A549 (cell line): Measurements from ENCODE around the gene DYNC1H1. TPM values are rescaled to one million over a fixed set of nuclear protein-coding genes. Genes with fewer than 3 reads are reported as not detected.

Experiments used
- ATAC-seq, 2 experiments: fragments of 200-7000 bp in 1 of 2; fragments of >200 bp in 1 of 2; cut with Nextera tagmentation in 1 of 2; cut with Tn5 transposase in 1 of 2; 3 replicates each; pipeline versions ENCODE4 v1.8.0 to v1.9.1; 2018 to 2020; ENCODE audit warnings: mild to moderate bottlenecking in 1 of 2, moderate library complexity in 1 of 2
- CTCF ChIA-PET: fragments of 300-600 bp; sonication (Branson Sonifier 250); formaldehyde crosslinking; extraction: SDS; loops from one replicate; lab custom pipeline; 2021; ENCODE audit warnings: antibody characterized with exemption, inconsistent platforms; lab: Yijun Ruan, JAX
- POLR2A ChIA-PET: fragments of 350-600 bp; formaldehyde crosslinking; extraction: SDS; loops from one replicate; lab custom pipeline; 2021; ENCODE audit warnings: antibody characterized with exemption, inconsistent platforms; lab: Yijun Ruan, JAX
- DNase-seq, 2 experiments: peaks; one replicate each; pipeline versions ENCODE4 v3.0.0 to v3.0.0-alpha.2; 2011 to 2016; ENCODE audit warnings: low read depth in 1 of 2, low spot score in 1 of 2
- FAIRE-seq: peaks from 2 replicates; lab custom pipeline; 2011; peaks lifted over from hg19 to GRCh38; lab: Jason Lieb, UNC
- H3K27ac ChIP-seq, 2 experiments: fragments of >200 bp; sonication (Bioruptor Twin); formaldehyde crosslinking; 3 replicates each; pipeline ENCODE4 v1.5.1; 2016 to 2017
- H3K4me1 ChIP-seq: fragments of >200 bp; sonication (Bioruptor Twin); formaldehyde crosslinking; 3 replicates; pipeline ENCODE4 v1.6.1; 2016
- H3K4me2 ChIP-seq: fragments of >200 bp; sonication (Bioruptor Twin); formaldehyde crosslinking; 3 replicates; pipeline ENCODE4 v1.6.1; 2016
- H3K4me3 ChIP-seq: fragments of >200 bp; sonication (Bioruptor Twin); formaldehyde crosslinking; 3 replicates; pipeline ENCODE4 v1.5.1; 2016
- H3K9me3 ChIP-seq: fragments of >200 bp; sonication (Bioruptor Twin); formaldehyde crosslinking; 3 replicates; pipeline ENCODE4 v1.6.1; 2016
- BHLHE40 ChIP-seq: IDR thresholded peaks from 2 replicates; pipeline ENCODE4 v1.6.1; 2012; ENCODE audit warnings: low read depth, low read length, inconsistent platforms
- CHD4 ChIP-seq: fragments of 200-600 bp; sonication (generic); IDR thresholded peaks from 2 replicates; pipeline ENCODE4 v1.6.1; 2016; ENCODE audit warnings: antibody characterized with exemption, mild to moderate bottlenecking, borderline replicate concordance
- EHMT2 ChIP-seq: fragments of 200-600 bp; sonication (generic); IDR thresholded peaks from 2 replicates; pipeline ENCODE4 v1.6.1; 2016; ENCODE audit warnings: antibody characterized with exemption, low read depth, mild to moderate bottlenecking, moderate library complexity
- ESRRA ChIP-seq: fragments of 150-350 bp; IDR thresholded peaks from 2 replicates; pipeline ENCODE4 v1.6.1; 2014; ENCODE audit warnings: mild to moderate bottlenecking, low read length, borderline replicate concordance
- FOSL2 ChIP-seq, 2 experiments: fragments of 450-650 bp in 1 of 2; fragments of >200 bp in 1 of 2; sonication (Bioruptor Twin) in 1 of 2; formaldehyde crosslinking; IDR thresholded peaks; 2 replicates each; pipeline versions ENCODE4 v1.5.0 to v1.6.1; 2016 to 2020; ENCODE audit warnings: mild to moderate bottlenecking in 1 of 2, moderate library complexity in 1 of 2
- HES2 ChIP-seq: fragments of >200 bp; sonication (Bioruptor Twin); formaldehyde crosslinking; IDR thresholded peaks from 2 replicates; pipeline ENCODE4 v1.6.1; 2016
- HEYL ChIP-seq: fragments of 250-450 bp; sonication (Bioruptor Pico); IDR thresholded peaks from 2 replicates; pipeline ENCODE4 v1.8.0; 2021; ENCODE audit warnings: mild to moderate bottlenecking, moderate library complexity
- HOXA7 ChIP-seq: fragments of 250-450 bp; sonication (Bioruptor Pico); IDR thresholded peaks from 2 replicates; pipeline ENCODE4 v1.5.0; 2020; ENCODE audit warnings: mild to moderate bottlenecking, moderate library complexity
- JUNB ChIP-seq: fragments of >200 bp; sonication (Bioruptor Twin); formaldehyde crosslinking; IDR thresholded peaks from 2 replicates; pipeline ENCODE4 v1.6.1; 2016
- KDM1A ChIP-seq: fragments of 200-600 bp; sonication (generic); IDR thresholded peaks from 2 replicates; pipeline ENCODE4 v1.6.1; 2016; ENCODE audit warnings: low read depth, mild to moderate bottlenecking
- MAFK ChIP-seq: fragments of 450-650 bp; IDR thresholded peaks from 2 replicates; pipeline ENCODE4 v1.6.1; 2014; ENCODE audit not compliant: partially characterized antibody
- NFE2L2 ChIP-seq: fragments of 150-350 bp; conservative IDR thresholded peaks from 2 replicates; pipeline ENCODE4 v1.6.1; 2014; ENCODE audit warnings: low read length
- NPAS2 ChIP-seq: fragments of 250-450 bp; sonication (Bioruptor Pico); IDR thresholded peaks from 2 replicates; pipeline ENCODE4 v1.8.0; 2022; ENCODE audit warnings: mild to moderate bottlenecking, moderate library complexity, borderline replicate concordance
- POLR2AphosphoS2 ChIP-seq: conservative IDR thresholded peaks from 2 replicates; pipeline ENCODE4 v1.6.1; 2012; ENCODE audit warnings: low read length, improper control_type of control experiment, inconsistent platforms
- RAD21 ChIP-seq, 2 experiments: fragments of >200 bp in 1 of 2; sonication (Bioruptor Twin) in 1 of 2; formaldehyde crosslinking in 1 of 2; IDR thresholded peaks in 1 of 2; conservative IDR thresholded peaks in 1 of 2; 2 replicates in 1 of 2; 3 replicates in 1 of 2; pipeline ENCODE4 v1.6.1; 2012 to 2018; ENCODE audit warnings: inconsistent platforms in 1 of 2
- RFX5 ChIP-seq: fragments of 450-650 bp; IDR thresholded peaks from 2 replicates; pipeline ENCODE4 v1.7.1; 2014; ENCODE audit warnings: antibody characterized with exemption, mild to moderate bottlenecking, moderate library complexity
- TP53 ChIP-seq: fragments of 250-450 bp; sonication (Bioruptor Pico); IDR thresholded peaks from 2 replicates; pipeline ENCODE4 v1.5.0; 2021; ENCODE audit warnings: mild to moderate bottlenecking, moderate library complexity
- USF2 ChIP-seq: fragments of 450-650 bp; IDR thresholded peaks from 2 replicates; pipeline ENCODE4 v1.6.1; 2014; ENCODE audit warnings: antibody characterized with exemption
- ZFP36 ChIP-seq: fragments of 450-650 bp; IDR thresholded peaks from 2 replicates; pipeline ENCODE4 v1.6.1; 2014; ENCODE audit warnings: borderline replicate concordance; ENCODE audit not compliant: partially characterized antibody
- WGBS: methylation state at CpG from one replicate; pipeline ENCODE4 v1.1.6; 2017; ENCODE audit errors: missing lambda C conversion rate; 5-methylcytosine and 5-hydroxymethylcytosine counted together
- polyA plus RNA-seq, 4 experiments: library from polyadenylated mRNA; depleted of rRNA in 3 of 4; stranded (reverse); fragments of >200 nt; fragmentation: RNase III in 1 of 4; extraction: RNeasy Plus Mini Kit Qiagen cat#74134 plus additional on column Dnase treatment in 1 of 4; gene quantifications; 2 replicates in 3 of 4; 3 replicates in 1 of 4; pipeline ENCODE4 v1.2.3, GENCODE V29; 2011 to 2017
- TF ChIP-seq, protein P1 (sequence below): fragments of 150-350 bp; IDR thresholded peaks from 2 replicates; pipeline ENCODE4 v1.6.1; 2014; ENCODE audit warnings: low read depth, mild to moderate bottlenecking, low read length

Gene DYNC1H1
- polyA plus RNA-seq, 2 of the 4 experiments (the other 2 are of a cell fraction) = 177 to 187 TPM

DNA sequence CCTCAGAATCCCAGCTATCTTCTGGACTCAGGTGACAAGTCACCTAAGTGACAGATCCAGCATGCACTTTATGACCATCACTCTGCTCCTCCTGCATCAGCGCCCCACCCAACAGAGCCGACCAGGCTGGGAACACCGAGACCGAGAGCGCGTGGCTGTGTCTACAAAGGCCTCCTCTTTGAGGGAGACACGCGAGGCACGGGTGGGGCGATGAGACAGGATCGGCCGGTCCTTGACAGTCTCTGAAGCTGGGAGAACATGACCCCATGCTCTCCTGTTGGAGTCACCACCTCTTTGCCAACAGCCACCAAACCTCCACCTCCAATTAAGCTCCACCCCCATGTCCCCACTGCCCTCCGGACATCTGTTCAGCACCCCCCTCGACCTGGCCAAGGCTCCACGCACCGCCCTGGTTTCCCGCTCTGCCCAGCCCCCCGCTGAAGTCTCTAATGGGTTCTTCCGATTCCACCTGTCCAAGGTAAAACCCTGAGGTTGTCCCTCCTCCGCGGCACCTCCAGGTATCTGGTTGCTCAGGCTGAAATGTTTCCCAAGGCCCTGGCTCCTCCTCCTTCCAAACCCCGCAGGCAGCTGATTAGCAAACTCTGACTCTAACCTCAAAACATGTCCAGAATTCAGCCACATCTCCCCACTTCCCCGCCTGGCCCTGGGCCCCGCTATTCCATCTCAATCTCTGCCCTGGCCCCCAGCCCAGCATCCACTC lies 91.0 kb downstream of the DYNC1H1 start:
- Histone ChIP-seq H3K4me3 (no peak overlapping the region), H3K4me1 (no peaks in the 10 kb centered on the region), H3K9me3 (no peaks in the 10 kb centered on the region), H3K4me2 (no peak overlapping the region), H3K27ac (no peak overlapping the region)
- DNase-seq = no peak
- FAIRE-seq = no peak
- ChIA-PET CTCF (interaction anchor here (0.7 to 2.0 kb wide), 4 partner anchors 9 to 94 kb away, joined by 3 to 7 read pairs (median 5); no protein-coding TSS in a partner anchor), POLR2A (no interaction called here)
- TF ChIP-seq NPAS2 (no peak), POLR2AphosphoS2 (0 out of 2 replicates have a peak, but pooled peaks have one; percentile 14), MAFK (no peak), RFX5 (no peak), FOSL2 (IDR thresholded peaks at IDR 0.05) (no peak), FOSL2 (CRISPR knock-in tag; IDR thresholded peaks at IDR 0.05) (no peak), JUNB (no peak), BHLHE40 (no peak)
- ATAC-seq = peak; percentile 6 to 14; a peak in 4 of 6 replicates
- 93% methylated on average over 24 of the region's 24 CpGs for WGBS

DNA sequence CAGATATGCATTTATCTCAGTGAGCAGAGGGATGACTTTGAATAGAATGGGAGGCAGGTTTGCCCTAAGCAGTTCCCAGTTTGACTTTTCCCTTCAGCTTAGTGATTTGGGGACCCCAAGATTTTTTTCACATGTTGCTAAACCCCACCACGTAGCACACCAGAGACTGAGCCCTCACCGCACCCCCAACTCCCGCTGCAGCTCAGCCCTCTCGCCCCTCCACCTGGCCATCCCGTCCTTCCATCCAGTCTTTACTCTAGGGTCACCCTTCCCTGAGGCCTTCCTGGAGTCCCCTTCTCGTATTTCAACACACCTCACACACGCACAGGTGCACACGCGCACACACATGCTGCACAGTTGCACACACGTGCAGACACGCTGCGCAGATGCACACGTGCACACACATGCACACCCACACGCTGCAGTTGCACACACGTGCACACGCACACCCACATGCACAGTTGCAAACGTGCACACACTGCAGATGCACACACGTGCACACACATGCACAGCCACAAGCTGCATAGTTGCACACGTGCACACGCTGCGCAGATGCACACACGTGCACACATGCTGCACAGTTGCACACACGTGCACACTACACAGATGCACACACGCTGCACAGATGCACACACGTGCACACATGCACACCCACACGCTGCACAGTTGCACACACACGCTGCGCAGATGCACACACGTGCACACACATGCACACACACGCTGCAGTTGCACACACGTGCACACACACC lies 92.5 kb downstream of the DYNC1H1 start:
- no peak for FAIRE-seq
- no peak for TF ChIP-seq HES2
- TF ChIP-seq HOXA7 = no peak
- TF ChIP-seq POLR2AphosphoS2 = peak; percentile 35; the same call in 1 of the 2 replicates
- ATAC-seq = peak; percentile 12 to 42
- Histone ChIP-seq H3K4me1 (no peaks in the 10 kb centered on the region), H3K9me3 (no peaks in the 10 kb centered on the region), H3K27ac (no peak overlapping the region), H3K4me2 (no peak overlapping the region), H3K4me3 (no peak overlapping the region)
- WGBS = 87% methylated on average over 31 of the region's 31 CpGs
- POLR2A ChIA-PET = no interaction called here
- DNase-seq = no peak
- CTCF ChIA-PET = interaction anchor here (1.7 to 2.0 kb wide), 2 partner anchors 95 to 382 kb away, joined by 3 to 6 read pairs; no protein-coding TSS in a partner anchor

DNA sequence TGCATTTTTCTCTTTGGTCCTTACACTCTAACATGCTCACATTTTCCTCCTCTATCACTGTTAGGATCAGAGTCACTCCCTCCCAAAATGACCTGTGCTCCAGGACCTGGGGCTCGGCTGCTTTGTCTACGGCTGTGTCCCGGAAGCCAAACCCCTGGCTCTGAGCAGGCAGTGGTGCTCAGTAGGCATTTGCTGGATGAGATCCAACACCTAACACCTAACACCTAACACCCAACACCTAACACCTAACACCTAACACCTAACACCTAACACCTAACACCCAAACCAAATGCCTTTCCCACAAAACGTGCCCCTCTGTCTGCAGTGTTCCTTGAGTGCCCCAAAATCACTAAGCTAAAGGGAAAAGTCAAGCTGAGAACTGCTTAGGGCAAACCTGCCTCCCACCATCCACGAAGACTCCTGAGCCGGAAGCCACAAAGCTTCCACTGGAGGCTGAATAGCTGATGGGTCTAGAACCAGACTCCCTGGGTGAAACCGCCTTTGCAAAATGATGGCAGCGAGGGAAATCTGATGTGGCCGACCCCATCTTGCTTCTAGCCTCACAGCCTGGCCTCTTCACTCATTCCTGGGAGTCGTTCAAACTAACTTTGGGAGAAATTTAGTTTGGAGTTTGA lies 93.2 kb downstream of the DYNC1H1 start:
- ATAC-seq (peak; percentile 42 to 52), DNase-seq (no peak), FAIRE-seq (no peak)
- H3K4me1 ChIP-seq = no peaks in the 10 kb centered on the region
- ChIA-PET POLR2A (no interaction called here), CTCF (interaction anchor here (1.7 kb wide), 1 partner anchor 381 kb away, joined by 3 read pairs; no protein-coding TSS in a partner anchor)
- WGBS = 72% methylated on average over 10 of the region's 10 CpGs
- no peak overlapping the region for H3K27ac ChIP-seq
- H3K4me2 ChIP-seq = no peak overlapping the region
- H3K4me3 ChIP-seq = no peak overlapping the region
- TF ChIP-seq, protein P1, sequence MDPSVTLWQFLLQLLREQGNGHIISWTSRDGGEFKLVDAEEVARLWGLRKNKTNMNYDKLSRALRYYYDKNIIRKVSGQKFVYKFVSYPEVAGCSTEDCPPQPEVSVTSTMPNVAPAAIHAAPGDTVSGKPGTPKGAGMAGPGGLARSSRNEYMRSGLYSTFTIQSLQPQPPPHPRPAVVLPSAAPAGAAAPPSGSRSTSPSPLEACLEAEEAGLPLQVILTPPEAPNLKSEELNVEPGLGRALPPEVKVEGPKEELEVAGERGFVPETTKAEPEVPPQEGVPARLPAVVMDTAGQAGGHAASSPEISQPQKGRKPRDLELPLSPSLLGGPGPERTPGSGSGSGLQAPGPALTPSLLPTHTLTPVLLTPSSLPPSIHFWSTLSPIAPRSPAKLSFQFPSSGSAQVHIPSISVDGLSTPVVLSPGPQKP = no peak
- TF ChIP-seq TP53 (CRISPR knock-in tag) (no peak), USF2 (no peak), BHLHE40 (no peak), HEYL (CRISPR knock-in tag) (no peak), POLR2AphosphoS2 (no peak), ZFP36 (no peak), HES2 (no peak), RAD21 (conservative IDR thresholded peaks at IDR 0.05 in 1 of 2, IDR thresholded peaks at IDR 0.05 in 1 of 2) (no peak), CHD4 (no peak), EHMT2 (no peak), NFE2L2 (no peak), ESRRA (no peak), KDM1A (no peak)
- H3K9me3 ChIP-seq = no peaks in the 10 kb centered on the region
